ENCODE data around the gene WDR70. TPM values are rescaled to one million over a fixed set of nuclear protein-coding genes. Genes with fewer than 3 reads are reported as not detected.

Gene WDR70
- polyA plus RNA-seq, 1 of the 3 experiments (the other 2 are of a cell fraction) = 14.2 TPM

- DNase-seq = no peak
- H3K27me3 ChIP-seq (ENCODE audit: insufficient read depth) = no peaks in the 10 kb centered on the region
- POLR2A ChIA-PET = no interaction called here
- peaks cover 0 to 8% of the 10 kb centered on the region in 2 experiments; a peak in 1 of 4 replicates for H3K4me1 ChIP-seq (ENCODE audit: control insufficient read depth in 1 of 2, insufficient read depth in 2 of 2, low read depth in 1 of 2, low read length in 1 of 2)
- H4K20me1 ChIP-seq (ENCODE audit: insufficient read depth) = no peaks in the 10 kb centered on the region
- H3K27ac ChIP-seq (ENCODE audit: low read depth in 2 of 2, low read length in 1 of 2) = no peak overlapping the region
- H3K4me2 ChIP-seq = no peak overlapping the region
- TF ChIP-seq FOXJ3 (CRISPR knock-in tag; IDR thresholded peaks at IDR 0.05) (no peak), ELF1 (IDR thresholded peaks at IDR 0.05) (no peak)
- H3K9ac ChIP-seq = no peak overlapping the region
- CTCF ChIA-PET = no interaction called here
- H3K4me3 ChIP-seq (ENCODE audit: low read depth in 2 of 2, low read length in 1 of 2) = no peak overlapping the region
- H3K9me2 ChIP-seq = no peaks in the 10 kb centered on the region
- no peak overlapping the region for H2AFZ ChIP-seq (ENCODE audit: low read depth)
- no peaks in the 10 kb centered on the region for H3K79me2 ChIP-seq (ENCODE audit: insufficient read depth)
- H3F3A ChIP-seq (replicated peaks; ENCODE audit: insufficient read depth) = peaks cover 3% of the 10 kb centered on the region
- peaks cover 4 to 14% of the 10 kb centered on the region in 2 experiments for H3K36me3 ChIP-seq (replicated peaks in 1 of 2; ENCODE audit: control insufficient read depth in 1 of 2, insufficient read depth in 2 of 2, low read length in 1 of 2)
- H3K9me3 ChIP-seq = no peaks in the 10 kb centered on the region
These were observed 377.1 kb downstream of the WDR70 start for GRCh38 chr5:37756248-37756647.

GRCh38 chr5:37757980-37758582 lies 379.0 kb downstream of the WDR70 start:
- WGBS (ENCODE audit: low lambda C conversion rate) = 96% methylated on average over 4 of the region's 4 CpGs
- no peak overlapping the region for H3K4me2 ChIP-seq
- no peaks in the 10 kb centered on the region for H4K20me1 ChIP-seq (ENCODE audit: insufficient read depth)
- H3K79me2 ChIP-seq (ENCODE audit: insufficient read depth) = no peaks in the 10 kb centered on the region
- H3F3A ChIP-seq (replicated peaks; ENCODE audit: insufficient read depth) = no peaks in the 10 kb centered on the region
- no peaks in the 10 kb centered on the region for H3K9me2 ChIP-seq
- no peak overlapping the region for H3K27ac ChIP-seq (ENCODE audit: low read depth in 2 of 2, low read length in 1 of 2)
- no peak overlapping the region for H3K9ac ChIP-seq
- no peaks in the 10 kb centered on the region for H3K9me3 ChIP-seq
- TF ChIP-seq RXRA (IDR thresholded peaks at IDR 0.05; ENCODE audit: borderline replicate concordance, low read depth) (no peak), CTCF (IDR thresholded peaks at IDR 0.05) (peak; percentile 36), RFX5 (IDR thresholded peaks at IDR 0.05; ENCODE audit: low read length) (no peak)
- CTCF ChIA-PET = no interaction called here
- H3K4me1 ChIP-seq (ENCODE audit: control insufficient read depth in 1 of 2, insufficient read depth in 2 of 2, low read depth in 1 of 2, low read length in 1 of 2) = no peaks in the 10 kb centered on the region
- no peak overlapping the region for H2AFZ ChIP-seq (ENCODE audit: low read depth)
- no peak for DNase-seq
- H3K27me3 ChIP-seq (ENCODE audit: insufficient read depth) = no peaks in the 10 kb centered on the region
- H3K4me3 ChIP-seq (ENCODE audit: low read depth in 2 of 2, low read length in 1 of 2) = no peak overlapping the region
- peaks cover 4 to 7% of the 10 kb centered on the region in 2 experiments for H3K36me3 ChIP-seq (replicated peaks in 1 of 2; ENCODE audit: control insufficient read depth in 1 of 2, insufficient read depth in 2 of 2, low read length in 1 of 2)
- POLR2A ChIA-PET = no interaction called here

- ChIA-PET POLR2A (interaction anchor here (0.6 kb wide), 1 partner anchor 433 kb away, joined by 3 read pairs; no protein-coding TSS in a partner anchor), CTCF (interaction anchor here (0.5 kb wide), 1 partner anchor 1261 kb away, joined by 3 read pairs; no protein-coding TSS in a partner anchor)
- Histone ChIP-seq H3K79me2 (ENCODE audit: insufficient read depth) (no peaks in the 10 kb centered on the region), H2AFZ (ENCODE audit: low read depth) (no peak overlapping the region), H3K4me1 (ENCODE audit: control insufficient read depth in 1 of 2, insufficient read depth in 2 of 2, low read depth in 1 of 2, low read length in 1 of 2) (peaks cover 0 to 22% of the 10 kb centered on the region in 2 experiments; a peak in 3 of 4 replicates), H3K4me3 (ENCODE audit: low read depth in 2 of 2, low read length in 1 of 2) (no peak overlapping the region), H3K9me3 (no peaks in the 10 kb centered on the region), H3K27me3 (ENCODE audit: insufficient read depth) (no peaks in the 10 kb centered on the region), H3K27ac (ENCODE audit: low read depth in 2 of 2, low read length in 1 of 2) (no peak overlapping the region), H3K36me3 (replicated peaks in 1 of 2; ENCODE audit: control insufficient read depth in 1 of 2, insufficient read depth in 2 of 2, low read length in 1 of 2) (no peaks in the 10 kb centered on the region), H3K4me2 (no peak overlapping the region), H4K20me1 (ENCODE audit: insufficient read depth) (no peaks in the 10 kb centered on the region), H3K9ac (no peak overlapping the region), H3K9me2 (no peaks in the 10 kb centered on the region), H3F3A (replicated peaks; ENCODE audit: insufficient read depth) (peaks cover 23% of the 10 kb centered on the region)
- DNase-seq = no peak
- WGBS (ENCODE audit: low lambda C conversion rate) = 69% methylated on average over 3 of the region's 3 CpGs
- TF ChIP-seq REST (IDR thresholded peaks at IDR 0.05; ENCODE audit: low read depth, low read length) (no peak), YY1 (IDR thresholded peaks at IDR 0.05; ENCODE audit: low read depth) (no peak), CHD2 (IDR thresholded peaks at IDR 0.05; ENCODE audit: low read length, partially characterized antibody) (no peak), FOXJ3 (CRISPR knock-in tag; IDR thresholded peaks at IDR 0.05) (no peak), SMC3 (IDR thresholded peaks at IDR 0.05; ENCODE audit: low read depth, low read length) (no peak), PBX3 (IDR thresholded peaks at IDR 0.05) (no peak), FOSL2 (IDR thresholded peaks at IDR 0.05; ENCODE audit: borderline replicate concordance, low read depth) (no peak), SIN3A (IDR thresholded peaks at IDR 0.05; ENCODE audit: borderline replicate concordance, low read depth, low read length) (no peak), CTCF (IDR thresholded peaks at IDR 0.05) (no peak)
These were observed 388.1 kb downstream of the WDR70 start for GRCh38 chr5:37767251-37767650.
